GM19238 (cell line): Measurements from ENCODE around the gene TRMT1.
"Not testable (repeated sequence)": the region's sequence is repeated elsewhere in the genome, so short reads cannot be mapped to it uniquely, and the experiment has no call there.

ENCODE experiments used
- DNase-seq: peaks from one replicate; pipeline ENCODE4 v3.0.0; 2011; ENCODE audit warnings: low spot score; ENCODE audit not compliant: insufficient read length

Gene TRMT1

DNA sequence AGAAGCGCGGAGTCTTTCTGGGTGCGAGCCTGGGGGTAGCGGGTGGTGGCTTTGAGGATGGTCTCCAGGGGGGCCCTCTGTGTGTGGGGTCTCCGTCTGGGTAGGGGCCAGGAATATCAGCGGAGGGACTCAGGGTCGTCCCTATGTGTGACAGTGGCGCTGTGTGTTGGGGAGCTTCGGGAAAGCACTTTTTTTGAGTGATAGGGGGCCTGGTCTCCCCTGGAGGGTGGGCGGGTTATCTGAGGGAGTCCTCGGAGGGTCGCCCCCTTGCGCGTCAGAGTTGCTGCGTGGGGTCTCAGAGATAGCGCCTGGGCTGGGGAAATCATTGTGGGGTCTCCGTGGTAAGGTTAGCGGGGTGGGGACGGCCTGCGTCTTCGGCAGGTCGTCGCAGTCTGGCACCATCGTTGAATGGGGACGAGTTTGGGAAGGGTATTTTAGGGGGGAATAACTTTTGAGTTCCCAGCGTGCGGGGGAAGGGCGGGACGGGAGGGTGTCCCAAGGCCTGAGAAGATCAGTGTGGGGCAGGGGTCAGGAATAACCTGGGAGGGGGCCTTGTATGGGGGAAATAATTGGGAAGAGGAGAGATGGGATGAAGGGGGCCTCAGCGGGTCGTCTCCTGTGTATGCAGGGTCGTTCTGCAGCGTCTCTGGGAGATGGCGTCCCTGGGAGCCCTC lies 34.5 kb upstream of the TRMT1 start:
- no peak for DNase-seq

DNA sequence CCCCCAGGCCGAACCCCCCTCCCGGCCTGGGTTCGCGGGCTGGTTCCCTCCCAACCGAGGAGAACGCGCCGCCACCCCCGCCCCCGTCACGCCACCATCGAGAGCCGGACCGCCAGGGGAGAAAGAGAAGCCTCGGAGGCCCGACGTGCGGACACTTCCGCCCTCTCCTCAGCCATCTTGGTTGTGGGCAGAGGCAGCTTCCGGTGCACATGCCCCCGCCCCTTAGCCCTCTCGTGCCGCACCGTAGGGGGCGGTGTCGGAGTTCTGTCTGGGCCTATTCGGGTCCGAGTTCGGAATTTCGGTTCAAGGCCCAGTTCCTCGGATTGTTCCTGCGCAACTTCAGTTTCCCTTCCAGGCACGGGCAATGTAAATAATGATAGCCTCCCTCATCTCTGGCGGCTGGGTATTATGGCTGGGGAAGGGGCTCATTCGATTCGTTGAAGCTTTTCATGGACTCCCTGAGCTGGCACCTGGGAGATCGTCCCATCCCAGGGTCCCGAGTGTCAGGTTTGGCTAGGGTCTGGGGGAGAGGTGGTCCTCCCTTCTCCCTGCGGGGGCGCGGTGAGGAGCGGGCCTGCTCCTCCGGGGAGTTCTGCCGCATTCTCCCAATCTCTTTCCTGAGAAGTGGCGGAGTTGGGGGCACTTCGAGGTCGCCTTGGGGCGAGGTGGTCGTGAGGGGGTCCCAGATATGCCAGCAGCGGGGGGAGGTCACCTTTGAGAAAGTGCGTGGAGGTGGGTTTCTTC lies 33.8 kb upstream of the TRMT1 start, which contains the start of the genes IER2 and STX10:
IER2 (plus strand) TSS at position 225 of the 744 bp plus-strand sequence. CDS start 2,776 bp downstream, outside the sequence.
STX10 (minus strand) TSS at position 189 of the 744 bp plus-strand sequence. CDS start 202 bp downstream, outside the sequence.
- DNase-seq = peak; percentile 90

DNA sequence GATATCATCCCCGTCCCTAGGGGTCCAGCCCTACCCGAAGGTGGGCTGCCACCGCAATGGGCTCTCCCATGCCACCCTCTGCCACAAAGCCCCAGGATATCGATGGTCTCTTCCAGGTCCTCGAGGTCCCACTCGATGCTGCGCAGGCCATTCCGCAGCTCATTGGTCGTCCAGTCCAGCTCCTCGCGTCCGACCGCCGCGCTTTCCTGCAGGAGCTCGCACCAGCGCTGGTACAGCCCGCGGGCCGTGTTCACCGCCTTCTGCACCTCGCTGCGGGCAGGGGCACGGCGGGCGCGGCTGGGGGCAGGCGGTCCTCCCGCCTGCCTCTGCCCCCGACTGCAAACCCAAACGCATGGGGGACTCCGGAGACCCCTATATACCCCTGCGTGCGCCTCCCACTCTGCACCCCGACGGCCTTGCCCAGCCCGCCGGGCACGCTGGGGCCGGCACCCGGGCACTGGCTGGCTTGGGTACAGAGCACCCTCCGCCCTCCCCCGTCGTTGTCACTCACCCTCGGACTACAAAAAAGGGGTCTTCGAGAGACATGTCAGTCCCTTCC lies 33.2 kb upstream of the TRMT1 start:
- no peak for DNase-seq

DNA sequence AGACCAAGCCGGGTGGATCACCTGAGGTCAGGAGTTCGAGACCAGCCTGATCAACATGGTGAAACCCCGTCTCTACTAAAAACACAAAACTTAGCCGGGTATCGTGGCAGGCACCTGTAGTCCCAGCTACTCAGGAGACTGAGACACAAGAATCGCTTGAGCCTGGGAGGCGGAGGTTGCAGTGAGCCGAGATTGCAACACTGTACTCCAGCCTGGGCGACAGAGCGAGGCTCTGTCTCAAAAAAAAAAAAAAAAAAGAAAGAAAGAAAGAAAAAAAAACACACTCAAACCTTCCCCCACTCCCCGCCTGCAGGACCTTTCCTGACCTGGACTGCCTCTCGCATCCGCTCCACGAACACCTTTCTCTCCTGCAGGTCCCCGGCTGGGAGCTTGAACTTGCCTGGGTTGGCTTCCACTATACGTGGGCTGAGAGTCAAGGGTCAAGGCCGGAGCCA lies 32.7 kb upstream of the TRMT1 start:
- not testable (repeated sequence) for DNase-seq

DNA sequence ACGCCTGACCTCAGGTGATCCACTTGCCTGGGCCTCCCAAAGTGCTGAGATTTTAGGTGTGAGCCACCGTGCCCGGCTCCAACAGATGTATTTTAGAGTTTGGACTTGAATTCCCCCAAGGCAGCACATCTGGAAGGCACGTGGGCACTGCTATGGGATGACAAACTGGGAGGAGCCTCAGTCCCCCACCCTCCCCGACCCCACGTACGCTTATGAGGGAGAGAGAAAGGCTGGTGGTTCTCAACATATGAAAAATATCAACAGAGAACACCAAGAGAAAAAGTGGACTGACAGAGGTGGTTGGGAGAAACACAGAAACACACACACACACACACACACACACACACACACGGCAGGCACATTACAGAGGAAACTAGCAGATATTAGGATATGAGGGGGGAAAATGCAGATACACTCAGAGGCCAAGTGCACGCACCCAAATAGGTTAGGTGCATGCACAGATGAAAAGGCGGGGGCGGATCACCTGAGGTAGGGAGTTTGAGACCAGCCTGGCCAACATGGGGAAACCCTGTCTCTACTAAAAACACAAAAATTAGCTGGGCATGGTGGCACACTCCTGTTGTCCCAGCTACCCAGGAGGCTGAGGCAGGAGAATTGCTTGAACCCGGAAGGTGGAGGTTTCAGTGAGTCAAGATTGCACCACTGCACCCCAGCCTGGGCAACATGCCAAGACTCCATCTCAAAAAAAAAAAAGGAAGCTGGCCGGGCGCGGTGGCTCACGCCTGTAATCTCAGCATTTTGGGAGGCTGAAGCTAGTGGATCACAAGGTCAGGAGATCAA lies 30.4 kb upstream of the TRMT1 start:
- DNase-seq = no peak

DNA sequence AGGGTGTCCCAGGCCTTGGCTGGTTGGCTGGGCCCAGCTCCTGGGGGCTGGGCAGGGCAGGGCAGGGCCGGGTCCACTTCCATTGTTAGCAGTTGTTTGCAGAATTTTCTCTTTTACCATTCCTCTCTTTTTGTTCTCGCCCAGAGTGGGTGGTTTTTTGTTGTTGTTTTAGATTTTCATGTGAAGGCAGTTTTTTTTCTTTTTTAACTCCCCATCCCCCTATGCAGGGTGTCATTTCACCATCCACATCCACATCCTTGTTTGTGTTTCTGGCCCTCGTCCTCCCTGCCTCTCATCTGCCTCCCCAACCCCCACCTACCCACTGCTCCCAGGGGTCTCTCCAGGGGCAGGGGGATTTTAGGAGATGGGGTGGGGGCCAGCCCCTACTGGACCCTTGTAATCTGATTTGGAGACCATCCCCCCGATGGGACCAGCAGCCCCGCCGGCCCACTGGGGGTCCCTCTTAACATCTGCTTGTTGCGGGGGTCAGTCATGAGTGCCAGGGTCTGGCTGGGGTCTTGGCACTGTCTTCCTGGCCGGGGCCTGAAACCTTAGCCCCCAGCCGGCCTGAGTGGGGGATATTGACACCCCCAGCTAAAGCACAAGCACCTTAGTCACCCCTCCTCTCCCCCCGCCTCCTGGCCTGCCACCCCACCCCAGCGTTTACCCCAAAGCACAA lies 23.2 kb upstream of the TRMT1 start:
- DNase-seq = no peak

DNA sequence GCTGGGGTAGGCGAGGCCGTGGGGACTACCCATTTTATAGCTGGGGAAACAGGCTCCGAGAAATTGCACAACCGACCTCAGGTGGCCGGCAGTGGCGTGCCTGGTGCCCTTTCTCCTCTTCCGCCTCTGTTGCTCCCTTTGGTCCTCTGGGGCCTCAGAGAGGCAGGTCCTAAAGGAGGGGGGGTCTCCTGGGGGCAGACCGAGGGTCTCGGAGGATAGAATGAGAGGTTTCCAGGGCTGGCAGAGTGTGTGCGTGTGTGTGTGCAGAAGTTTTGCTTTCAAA lies 22.3 kb upstream of the TRMT1 start:
- no peak for DNase-seq

DNA sequence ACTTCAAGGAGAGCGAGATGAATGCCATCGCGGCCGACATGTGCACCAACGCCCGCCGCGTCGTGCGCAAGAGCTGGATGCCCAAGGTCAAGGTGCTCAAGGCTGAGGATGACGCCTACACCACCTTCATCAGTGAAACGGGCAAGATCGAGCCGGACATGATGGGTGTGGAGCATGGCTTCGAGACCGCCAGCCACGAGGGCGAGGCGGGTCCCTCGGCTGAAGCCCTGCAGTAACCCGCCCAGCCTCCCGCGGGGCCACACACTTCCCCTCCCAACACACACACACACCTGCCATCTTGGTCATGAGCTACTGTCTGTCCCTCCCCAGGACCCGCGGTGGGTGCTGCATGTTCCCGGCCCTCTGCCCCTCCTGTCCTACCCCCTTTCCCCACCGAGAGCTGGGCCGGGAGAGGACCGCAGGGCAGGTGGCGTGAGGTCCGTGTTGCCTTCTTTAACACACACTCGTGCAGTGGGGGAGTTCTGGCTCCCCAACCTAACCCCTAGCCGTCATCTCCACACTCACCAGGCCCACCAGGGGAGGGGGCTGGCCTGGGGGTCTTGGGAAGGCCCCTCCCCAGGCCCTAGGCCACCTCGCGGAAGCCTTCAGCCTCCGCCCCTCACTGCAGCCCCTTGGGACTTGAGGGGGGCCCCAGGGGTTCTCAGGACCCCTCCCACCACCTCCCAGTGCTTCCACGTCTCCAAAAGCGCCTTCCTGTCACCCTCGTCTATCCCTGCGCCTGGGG lies 21.8 kb upstream of the TRMT1 start:
- no peak for DNase-seq

DNA sequence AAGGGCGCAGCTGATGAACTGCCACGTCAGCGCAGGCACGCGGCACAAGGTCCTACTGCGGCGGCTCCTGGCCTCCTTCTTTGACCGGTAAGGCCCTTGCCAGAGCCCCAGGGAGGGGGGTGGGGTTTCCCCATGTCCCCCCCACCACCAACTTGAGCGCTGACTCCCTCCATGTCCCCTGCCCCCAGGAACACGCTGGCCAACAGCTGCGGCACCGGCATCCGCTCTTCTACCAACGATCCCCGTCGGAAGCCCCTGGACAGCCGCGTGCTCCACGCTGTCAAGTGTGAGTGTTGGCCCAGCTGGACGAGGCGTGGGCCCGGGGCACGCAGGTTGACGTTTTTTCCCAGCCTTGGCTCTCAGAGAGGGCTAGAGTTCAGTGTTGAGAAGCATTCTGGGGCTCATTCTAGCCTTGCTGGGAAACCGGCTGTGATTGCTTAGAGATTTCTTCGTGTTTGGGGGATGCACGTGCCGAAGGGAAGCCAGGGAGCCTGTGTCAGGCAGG lies 20.8 kb upstream of the TRMT1 start:
- no peak for DNase-seq

DNA sequence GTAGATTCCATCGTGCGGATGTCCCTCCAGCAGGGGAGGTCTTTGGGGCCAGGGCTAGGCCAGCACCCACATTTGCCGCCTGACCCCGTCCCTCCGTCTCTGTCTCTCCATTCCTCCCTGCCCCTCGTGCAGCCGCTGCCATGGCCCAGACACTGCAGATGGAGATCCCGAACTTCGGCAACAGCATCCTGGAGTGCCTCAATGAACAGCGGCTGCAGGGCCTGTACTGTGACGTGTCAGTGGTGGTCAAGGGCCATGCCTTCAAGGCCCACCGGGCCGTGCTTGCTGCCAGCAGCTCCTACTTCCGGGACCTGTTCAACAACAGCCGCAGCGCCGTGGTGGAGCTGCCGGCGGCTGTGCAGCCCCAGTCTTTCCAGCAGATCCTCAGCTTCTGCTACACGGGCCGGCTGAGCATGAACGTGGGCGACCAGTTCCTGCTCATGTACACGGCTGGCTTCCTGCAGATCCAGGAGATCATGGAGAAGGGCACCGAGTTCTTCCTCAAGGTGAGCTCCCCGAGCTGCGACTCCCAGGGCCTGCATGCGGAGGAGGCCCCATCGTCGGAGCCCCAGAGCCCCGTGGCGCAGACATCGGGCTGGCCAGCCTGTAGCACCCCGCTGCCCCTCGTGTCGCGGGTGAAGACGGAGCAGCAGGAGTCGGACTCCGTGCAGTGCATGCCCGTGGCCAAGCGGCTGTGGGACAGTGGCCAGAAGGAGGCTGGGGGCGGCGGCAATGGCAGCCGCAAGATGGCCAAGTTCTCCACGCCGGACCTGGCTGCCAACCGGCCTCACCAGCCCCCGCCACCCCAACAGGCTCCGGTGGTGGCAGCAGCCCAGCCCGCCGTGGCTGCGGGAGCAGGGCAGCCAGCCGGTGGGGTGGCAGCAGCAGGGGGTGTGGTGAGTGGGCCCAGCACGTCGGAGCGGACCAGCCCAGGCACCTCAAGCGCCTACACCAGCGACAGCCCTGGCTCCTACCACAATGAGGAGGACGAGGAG lies 18.8 kb upstream of the TRMT1 start:
- DNase-seq = no peak

DNA sequence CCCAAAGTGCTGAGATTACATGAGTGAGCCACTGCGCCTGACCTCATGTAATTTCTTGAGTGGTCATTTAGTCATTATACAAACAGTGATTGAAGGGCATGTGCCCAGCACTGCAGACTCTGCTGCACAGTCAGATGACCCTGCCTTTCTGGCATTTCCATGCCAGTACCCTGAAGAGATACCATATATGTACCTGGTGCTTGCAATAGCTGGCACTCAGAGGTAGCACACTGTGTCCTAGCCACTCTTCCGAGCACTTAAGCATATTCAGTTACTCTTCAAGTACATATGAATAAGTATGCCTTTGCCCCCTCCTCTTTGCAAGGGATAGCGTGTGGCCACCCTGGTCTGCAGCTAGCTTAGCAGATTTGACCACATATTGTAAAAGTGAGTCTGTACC lies 18.1 kb upstream of the TRMT1 start:
- DNase-seq = no peak

DNA sequence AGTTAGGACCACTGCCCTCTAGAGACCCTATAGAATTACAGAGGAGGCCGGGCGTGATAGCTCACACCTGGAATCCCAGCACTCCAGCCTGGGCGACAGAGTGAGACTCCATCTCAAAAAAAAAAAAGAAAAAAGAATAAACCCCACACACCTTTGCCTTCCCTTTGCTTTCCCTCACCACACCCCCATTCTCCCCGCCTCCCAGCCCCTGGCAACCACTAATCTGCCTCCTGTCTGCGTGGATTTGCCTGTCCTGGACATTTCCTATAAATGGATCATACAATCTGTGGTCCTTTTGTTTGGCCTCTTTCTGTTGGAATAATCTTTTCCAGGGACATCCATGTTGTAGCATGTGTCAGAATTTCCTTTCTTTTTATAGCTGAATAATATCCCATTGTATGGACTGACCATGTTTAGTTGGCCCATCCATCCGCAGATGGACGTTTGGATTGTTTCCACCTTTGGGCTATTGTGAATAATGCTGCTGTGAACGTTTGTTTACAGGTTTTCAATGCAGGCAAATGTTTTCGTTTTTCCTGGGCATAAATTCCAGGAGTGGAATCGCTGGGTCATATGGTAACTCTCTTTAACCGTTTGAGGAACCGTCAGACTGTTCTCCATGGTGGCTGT lies 16.8 kb upstream of the TRMT1 start:
- DNase-seq = no peak

DNA sequence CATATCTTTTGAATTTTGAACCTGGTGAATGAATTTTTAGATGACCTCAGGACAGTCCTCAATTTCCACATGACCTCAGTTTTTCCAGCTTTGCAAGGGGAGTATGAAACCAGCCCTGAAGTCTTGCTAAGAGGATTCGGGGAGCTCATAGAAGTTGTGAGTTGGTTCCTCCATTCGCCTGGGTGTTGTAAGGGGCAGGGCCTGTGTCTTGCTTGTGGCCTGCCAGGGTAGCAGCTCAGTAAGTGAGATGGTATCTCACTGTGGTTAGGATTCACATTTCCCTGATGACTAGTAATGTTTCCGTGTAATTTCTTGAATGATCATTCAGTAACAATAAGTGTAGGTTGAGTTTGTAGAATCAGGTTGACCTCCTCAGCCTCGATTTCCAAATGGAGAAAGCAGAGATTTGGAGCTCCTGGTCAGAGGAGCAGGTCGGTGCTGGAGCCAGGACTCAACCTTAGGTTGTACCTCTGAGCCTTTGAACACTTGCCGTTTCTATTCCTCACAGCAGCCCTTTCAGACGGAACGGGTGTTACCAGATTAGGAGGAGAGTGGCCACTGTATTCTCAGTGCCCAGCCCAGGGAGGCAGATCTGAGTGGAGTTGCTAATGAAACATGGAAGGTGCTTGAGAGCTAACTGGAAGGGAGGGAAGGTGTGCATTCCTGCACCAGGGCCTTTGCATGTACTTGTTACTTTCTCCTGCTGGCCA lies 16.1 kb upstream of the TRMT1 start:
- no peak for DNase-seq

DNA sequence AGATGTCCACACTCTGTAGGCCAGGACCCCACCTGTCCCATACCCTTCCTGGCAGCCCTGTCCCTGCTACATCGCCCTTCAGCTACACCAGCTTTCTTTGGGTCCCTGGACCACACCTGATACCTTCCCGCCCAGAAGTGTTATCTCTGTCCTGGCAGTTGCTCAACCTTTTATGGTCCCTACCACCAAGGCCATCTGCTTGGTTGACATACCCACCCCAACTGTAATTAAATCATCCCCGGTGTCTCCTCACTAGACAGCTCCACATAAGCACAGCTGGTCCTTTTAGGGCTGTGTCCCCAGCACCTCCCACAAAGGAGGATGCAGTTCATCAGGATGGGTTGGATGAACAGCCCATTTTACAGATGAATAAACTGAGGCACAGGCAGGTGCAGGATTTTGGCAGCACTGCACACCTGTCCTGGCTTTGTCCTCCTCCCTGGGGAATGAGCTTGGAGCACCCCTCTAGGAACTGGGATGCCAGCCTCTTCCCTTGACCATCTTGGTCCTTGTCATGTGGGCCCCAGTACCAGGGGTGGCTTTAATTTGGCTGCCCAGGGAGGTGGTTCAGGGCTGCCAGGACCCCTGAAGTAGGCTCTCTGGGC lies 14.4 kb upstream of the TRMT1 start:
- DNase-seq = no peak

DNA sequence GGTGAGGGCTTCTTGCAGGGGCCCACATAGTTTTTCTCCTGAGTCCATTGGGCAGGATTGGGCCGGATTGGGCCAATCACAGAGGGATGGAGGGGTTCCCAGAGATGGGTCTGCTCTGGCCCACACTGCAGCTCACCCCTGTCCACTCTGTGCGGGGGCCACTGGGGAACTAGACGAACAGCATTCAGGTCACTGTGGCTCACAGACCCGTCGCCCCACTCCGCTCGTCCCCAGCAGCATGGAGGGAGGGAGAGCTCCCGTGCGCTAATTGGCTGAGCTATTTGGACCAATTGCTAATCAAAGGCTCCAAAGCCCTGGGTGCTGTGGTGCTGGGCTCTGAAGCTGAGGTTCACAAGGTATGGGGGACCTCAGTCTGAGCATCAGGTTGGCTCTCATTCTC lies 12.8 kb upstream of the TRMT1 start:
- DNase-seq = no peak

DNA sequence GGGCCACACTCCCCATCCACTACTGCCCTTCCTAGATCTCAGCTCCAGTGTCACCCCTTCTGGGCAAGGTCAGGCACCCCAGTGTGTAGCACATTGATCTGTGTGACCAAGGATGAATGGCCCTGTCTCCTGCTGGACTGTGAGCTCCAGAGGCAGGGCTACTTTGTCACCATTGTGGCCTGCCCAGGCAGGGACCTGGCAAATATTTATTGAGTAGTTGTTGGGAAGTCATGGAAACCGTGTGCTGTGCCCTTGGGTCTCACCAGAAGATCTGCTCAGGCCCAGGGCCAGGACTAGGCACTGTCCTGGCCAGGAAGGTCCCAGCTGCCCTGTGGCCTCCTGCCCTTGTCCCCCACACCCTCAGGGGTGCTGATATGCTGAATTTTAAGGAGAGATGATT lies 12.0 kb upstream of the TRMT1 start:
- no peak for DNase-seq

DNA sequence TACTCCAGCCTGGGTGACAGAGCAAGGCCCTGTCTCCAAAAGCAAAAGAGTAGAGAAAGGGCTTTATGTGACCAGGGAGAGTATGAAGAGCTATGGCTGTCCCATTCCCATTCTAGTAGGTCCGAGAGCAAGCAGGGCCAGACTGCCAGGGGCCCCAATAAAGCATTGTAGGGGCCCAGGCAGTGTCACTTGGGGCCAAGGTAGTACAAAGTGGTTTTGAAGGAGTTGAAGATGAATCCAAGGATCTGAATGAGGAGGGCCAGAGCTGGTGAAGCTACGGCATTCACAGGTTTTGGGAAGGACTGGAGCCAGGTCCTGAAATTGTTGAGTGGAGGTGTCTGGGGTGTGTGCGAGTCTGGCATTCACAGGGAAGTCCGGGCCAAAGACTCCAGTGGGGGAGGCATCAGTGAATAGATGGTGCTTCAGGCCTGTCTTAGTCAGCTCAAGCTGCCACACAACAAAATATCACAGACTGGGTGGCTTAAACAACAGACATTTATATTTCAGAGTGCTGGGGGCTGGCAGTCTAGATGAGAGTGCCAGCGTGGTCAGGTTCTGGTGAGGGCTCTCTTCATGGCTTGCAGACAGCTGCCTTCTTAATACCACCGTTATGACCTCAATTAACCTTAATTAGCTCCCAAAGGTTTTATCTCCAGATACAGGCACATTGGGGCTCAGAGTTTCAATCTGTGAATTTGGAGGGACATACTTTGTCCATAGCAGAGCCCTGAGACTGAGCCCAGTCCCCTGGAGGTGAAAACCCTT lies 11.5 kb upstream of the TRMT1 start:
- DNase-seq = no peak
